ENCODE data around the gene ADCY9.

GRCh38 chr16:3912897-3913296, 203.3 kb downstream of the ADCY9 start:
- TF ChIP-seq EZH2phosphoT487 (IDR thresholded peaks at IDR 0.05; ENCODE audit: insufficient read depth, low read depth) (no peak), EZH2 (IDR thresholded peaks at IDR 0.05; ENCODE audit: insufficient read depth, poor library complexity, severe bottlenecking) (no peak)
